ENCODE measurements around the gene MLLT1. TPM values are rescaled to one million over a fixed set of nuclear protein-coding genes. Genes with fewer than 3 reads are reported as not detected.

The MLLT1 gene
- total RNA-seq, 1 donor from 2014 or later, result 23.1 TPM

- Histone ChIP-seq H3K36me3 (ENCODE audit: control insufficient read depth, insufficient read depth, low read length) (no peaks in the 10 kb centered on the region), H3K4me3 (ENCODE audit: low read depth, low read length) (no peak overlapping the region), H3K27me3 (ENCODE audit: control insufficient read depth, insufficient read depth, low read length) (no peaks in the 10 kb centered on the region)
- no peak for DNase-seq (ENCODE audit: low read depth)
- TF ChIP-seq CTCF (IDR thresholded peaks at IDR 0.05; ENCODE audit: insufficient read depth, low read length, poor library complexity, severe bottlenecking), result no peak
These were observed 68.8 kb downstream of the MLLT1 start for GRCh38 chr19:6210721-6211600.

GRCh38 chr19:6210091-6210490 is 69.7 kb downstream of the MLLT1 start:
- no peaks in the 10 kb centered on the region for H3K27me3 ChIP-seq (ENCODE audit: control insufficient read depth, insufficient read depth, low read length)
- no peak for DNase-seq (ENCODE audit: low read depth)
- no peak overlapping the region for H3K4me3 ChIP-seq (ENCODE audit: low read depth, low read length)
- no peaks in the 10 kb centered on the region for H3K36me3 ChIP-seq (ENCODE audit: control insufficient read depth, insufficient read depth, low read length)
- TF ChIP-seq CTCF (IDR thresholded peaks at IDR 0.05; ENCODE audit: insufficient read depth, low read length, poor library complexity, severe bottlenecking), result no peak

- Histone ChIP-seq H3K4me3 (ENCODE audit: low read depth, low read length) (no peak overlapping the region), H3K36me3 (ENCODE audit: control insufficient read depth, insufficient read depth, low read length) (no peaks in the 10 kb centered on the region), H3K27me3 (ENCODE audit: control insufficient read depth, insufficient read depth, low read length) (no peaks in the 10 kb centered on the region)
- no peak for DNase-seq (ENCODE audit: low read depth)
- TF ChIP-seq CTCF (IDR thresholded peaks at IDR 0.05; ENCODE audit: insufficient read depth, low read length, poor library complexity, severe bottlenecking), result no peak
These were observed 70.1 kb downstream of the MLLT1 start for GRCh38 chr19:6209680-6210079.

GRCh38 chr19:6209233-6209632 is 70.5 kb downstream of the MLLT1 start:
- Histone ChIP-seq H3K4me3 (ENCODE audit: low read depth, low read length) (no peak overlapping the region), H3K27me3 (ENCODE audit: control insufficient read depth, insufficient read depth, low read length) (no peaks in the 10 kb centered on the region), H3K36me3 (ENCODE audit: control insufficient read depth, insufficient read depth, low read length) (no peaks in the 10 kb centered on the region)
- DNase-seq (ENCODE audit: low read depth), result no peak
- TF ChIP-seq CTCF (IDR thresholded peaks at IDR 0.05; ENCODE audit: insufficient read depth, low read length, poor library complexity, severe bottlenecking), result no peak

GRCh38 chr19:6204866-6205723 is 74.7 kb downstream of the MLLT1 start:
- TF ChIP-seq CTCF (IDR thresholded peaks at IDR 0.05; ENCODE audit: insufficient read depth, low read length, poor library complexity, severe bottlenecking), result no peak
- no peak for DNase-seq (ENCODE audit: low read depth)
- Histone ChIP-seq H3K27me3 (ENCODE audit: control insufficient read depth, insufficient read depth, low read length) (no peaks in the 10 kb centered on the region), H3K4me3 (ENCODE audit: low read depth, low read length) (no peak overlapping the region), H3K36me3 (ENCODE audit: control insufficient read depth, insufficient read depth, low read length) (no peaks in the 10 kb centered on the region)
